Measurements from ENCODE around the gene CUX1. TPM values are rescaled to one million over a fixed set of nuclear protein-coding genes. Genes with fewer than 3 reads are reported as not detected.
A peak's percentile ranks its signal among the peaks of the same experiment; 100 is the strongest.

Gene CUX1
- total RNA-seq, 3 donors from 2014 or later = 35.1 to 54.4 (median 41.1) TPM

DNA sequence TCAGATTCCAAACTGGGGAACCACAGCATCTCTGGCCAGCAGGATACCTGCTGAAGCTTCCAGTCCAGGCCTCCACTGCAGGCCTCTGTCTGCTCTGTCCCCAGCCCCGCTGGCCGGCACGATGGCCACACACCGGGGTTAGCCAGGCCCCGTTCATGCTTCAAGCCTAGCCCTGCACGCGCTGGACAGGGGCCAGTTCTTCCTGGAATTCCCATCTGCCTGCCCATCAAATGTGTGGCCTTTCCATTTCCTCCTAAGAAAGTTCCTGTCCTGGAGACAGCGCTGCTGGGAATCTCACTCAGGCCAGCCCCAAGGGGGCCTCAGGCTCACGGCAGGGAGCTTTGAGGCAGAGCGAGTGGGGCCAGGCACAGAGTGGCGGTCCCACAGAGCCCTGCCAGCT, 487.2 kb downstream of the CUX1 start:
- Histone ChIP-seq H3K36me3 (no peaks in the 10 kb centered on the region), H3K4me1 (peaks cover 0 to 3% of the 10 kb centered on the region in 2 donors), H3K4me3 (no peak overlapping the region), H3K27ac (peak overlapping the region in 1 of 2 donors; percentile 12), H3K27me3 (no peaks in the 10 kb centered on the region), H3K9me3 (no peaks in the 10 kb centered on the region)
- intact Hi-C loops (cut with DNase I; ENCODE audit: low total_unique reads) = no loop called here
- no peak for TF ChIP-seq POLR2A (IDR thresholded peaks at IDR 0.05)
- no peak for TF ChIP-seq POLR2AphosphoS5 (IDR thresholded peaks at IDR 0.05)
- TF ChIP-seq, protein P1, sequence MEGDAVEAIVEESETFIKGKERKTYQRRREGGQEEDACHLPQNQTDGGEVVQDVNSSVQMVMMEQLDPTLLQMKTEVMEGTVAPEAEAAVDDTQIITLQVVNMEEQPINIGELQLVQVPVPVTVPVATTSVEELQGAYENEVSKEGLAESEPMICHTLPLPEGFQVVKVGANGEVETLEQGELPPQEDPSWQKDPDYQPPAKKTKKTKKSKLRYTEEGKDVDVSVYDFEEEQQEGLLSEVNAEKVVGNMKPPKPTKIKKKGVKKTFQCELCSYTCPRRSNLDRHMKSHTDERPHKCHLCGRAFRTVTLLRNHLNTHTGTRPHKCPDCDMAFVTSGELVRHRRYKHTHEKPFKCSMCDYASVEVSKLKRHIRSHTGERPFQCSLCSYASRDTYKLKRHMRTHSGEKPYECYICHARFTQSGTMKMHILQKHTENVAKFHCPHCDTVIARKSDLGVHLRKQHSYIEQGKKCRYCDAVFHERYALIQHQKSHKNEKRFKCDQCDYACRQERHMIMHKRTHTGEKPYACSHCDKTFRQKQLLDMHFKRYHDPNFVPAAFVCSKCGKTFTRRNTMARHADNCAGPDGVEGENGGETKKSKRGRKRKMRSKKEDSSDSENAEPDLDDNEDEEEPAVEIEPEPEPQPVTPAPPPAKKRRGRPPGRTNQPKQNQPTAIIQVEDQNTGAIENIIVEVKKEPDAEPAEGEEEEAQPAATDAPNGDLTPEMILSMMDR (IDR thresholded peaks at IDR 0.05) = no peak
- DNase-seq (ENCODE audit: low spot score in 2 of 2) = no peak

DNA sequence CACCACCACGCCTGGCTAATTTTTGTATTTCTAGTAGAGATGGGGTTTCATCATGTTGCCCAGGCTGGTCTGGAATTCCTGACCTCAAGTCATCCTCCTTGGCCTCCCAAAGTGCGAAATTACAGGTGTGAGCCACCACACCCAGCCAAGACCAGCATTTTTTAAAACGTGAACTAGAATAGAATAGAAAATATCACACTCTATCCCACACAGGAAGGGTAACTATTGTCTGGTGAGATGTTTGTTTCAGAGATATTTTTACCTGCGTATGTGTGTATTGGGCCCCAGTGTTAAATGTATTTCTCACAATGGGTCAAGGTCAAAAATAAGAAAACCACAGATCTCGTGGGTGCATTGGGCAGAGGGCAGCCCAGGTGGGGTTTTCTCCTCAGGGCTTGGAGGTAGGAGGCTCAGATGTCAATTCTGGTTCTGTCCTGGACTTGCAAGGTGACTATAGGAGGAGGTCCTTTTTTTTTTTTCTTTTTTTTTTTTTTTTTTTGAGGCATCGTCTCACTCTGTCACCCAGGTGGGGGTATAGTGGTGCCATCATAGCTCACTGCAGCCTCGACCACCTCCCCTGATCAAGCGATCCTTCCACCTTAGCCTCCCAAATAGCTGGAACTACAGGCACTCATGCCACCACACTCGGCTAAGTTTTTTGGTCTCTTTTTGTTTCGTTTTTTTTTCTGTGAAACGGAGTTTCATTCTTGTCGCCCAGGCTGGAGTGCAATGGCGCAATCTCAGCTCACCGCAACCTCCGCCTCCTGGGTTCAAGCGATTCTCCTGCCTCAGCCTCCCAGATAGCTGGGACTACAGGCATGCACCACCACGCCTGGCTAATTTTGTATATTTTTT, 488.2 kb downstream of the CUX1 start:
- Histone ChIP-seq H3K36me3 (no peaks in the 10 kb centered on the region), H3K27me3 (no peaks in the 10 kb centered on the region), H3K9me3 (no peaks in the 10 kb centered on the region), H3K27ac (no peak overlapping the region), H3K4me3 (no peak overlapping the region), H3K4me1 (peaks cover 0 to 3% of the 10 kb centered on the region in 2 donors)
- no peak for TF ChIP-seq POLR2A (IDR thresholded peaks at IDR 0.05)
- TF ChIP-seq, protein P1 (IDR thresholded peaks at IDR 0.05) = no peak
- no peak for TF ChIP-seq POLR2AphosphoS5 (IDR thresholded peaks at IDR 0.05)
- no peak for DNase-seq (ENCODE audit: low spot score in 2 of 2)
- intact Hi-C loops (cut with DNase I; ENCODE audit: low total_unique reads) = no loop called here

DNA sequence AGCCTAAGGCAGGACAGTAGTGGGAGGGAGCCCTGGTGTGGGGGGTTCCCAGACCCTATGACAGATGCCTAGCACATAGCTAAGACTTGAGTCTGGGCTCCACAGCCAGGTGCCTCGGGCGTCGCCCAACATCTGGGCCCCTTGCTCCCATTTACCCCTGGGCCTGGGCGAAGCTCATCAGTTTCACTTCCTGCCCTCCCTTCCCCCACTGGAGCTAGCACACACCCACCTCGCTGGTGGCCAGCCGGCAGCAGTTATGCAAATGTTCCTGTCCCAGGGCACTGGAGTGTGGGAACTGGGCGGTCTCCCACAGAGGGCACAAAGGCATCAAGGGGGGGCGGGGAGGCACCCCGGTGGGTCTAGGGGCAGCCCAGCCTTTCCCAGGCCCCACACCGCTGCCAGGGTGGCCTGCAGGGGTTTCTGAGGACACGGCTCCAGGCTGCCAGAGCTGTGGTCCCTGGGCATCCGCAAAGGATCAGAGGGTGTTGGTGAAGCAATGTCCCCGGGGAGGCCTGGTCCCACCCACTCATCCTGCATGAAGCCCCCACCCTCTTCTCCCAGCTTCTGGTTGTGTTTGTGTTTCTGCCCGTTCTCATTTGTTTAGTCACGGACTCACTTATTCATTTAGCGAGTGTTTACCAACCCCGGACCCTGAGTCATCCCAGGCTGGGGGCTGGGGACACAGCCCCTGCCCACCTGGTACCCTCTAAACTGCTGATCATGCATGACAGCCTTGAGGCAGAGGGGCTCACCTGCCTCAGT, 489.7 kb downstream of the CUX1 start:
- peaks cover 0 to 3% of the 10 kb centered on the region in 2 donors for H3K4me1 ChIP-seq
- TF ChIP-seq POLR2A (IDR thresholded peaks at IDR 0.05) = no peak
- TF ChIP-seq, protein P1 (IDR thresholded peaks at IDR 0.05) = no peak
- no peak for TF ChIP-seq POLR2AphosphoS5 (IDR thresholded peaks at IDR 0.05)
- intact Hi-C loops (cut with DNase I; ENCODE audit: low total_unique reads) = no loop called here
- no peaks in the 10 kb centered on the region for H3K27me3 ChIP-seq
- H3K27ac ChIP-seq = no peak overlapping the region
- peak overlapping the region in 1 of 3 donors; percentile 51 for H3K4me3 ChIP-seq
- DNase-seq (ENCODE audit: low spot score in 2 of 2) = peak in 1 of 2 donors; percentile 43
- H3K36me3 ChIP-seq = no peaks in the 10 kb centered on the region
- H3K9me3 ChIP-seq = no peaks in the 10 kb centered on the region

DNA sequence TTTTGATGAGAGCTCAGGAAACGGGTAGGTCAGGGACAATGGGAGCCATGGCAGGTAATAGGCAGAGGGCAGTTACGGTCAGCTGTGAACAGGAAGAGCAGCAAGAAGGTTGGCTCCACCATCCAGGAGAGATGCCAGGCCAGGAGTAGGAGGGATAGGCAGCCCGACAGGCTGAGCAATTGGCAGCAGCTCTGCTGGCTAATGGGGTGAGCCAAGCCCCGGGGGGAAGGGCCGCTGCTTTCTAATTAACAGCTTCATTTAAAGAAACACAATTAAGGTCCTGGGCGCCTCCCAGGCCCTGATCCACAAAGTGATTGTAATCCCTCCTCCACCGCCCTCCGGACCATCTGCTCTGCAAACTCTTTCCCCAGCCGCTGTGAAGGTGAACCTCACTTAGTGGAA, 493.0 kb downstream of the CUX1 start:
- Histone ChIP-seq H3K27me3 (no peaks in the 10 kb centered on the region), H3K27ac (no peak overlapping the region), H3K4me1 (peaks cover 0 to 3% of the 10 kb centered on the region in 2 donors), H3K9me3 (no peaks in the 10 kb centered on the region), H3K4me3 (no peak overlapping the region), H3K36me3 (no peaks in the 10 kb centered on the region)
- TF ChIP-seq POLR2A (IDR thresholded peaks at IDR 0.05) = no peak
- no peak for TF ChIP-seq POLR2AphosphoS5 (IDR thresholded peaks at IDR 0.05)
- intact Hi-C loops (cut with DNase I; ENCODE audit: low total_unique reads) = no loop called here
- no peak for DNase-seq (ENCODE audit: low spot score in 2 of 2)

DNA sequence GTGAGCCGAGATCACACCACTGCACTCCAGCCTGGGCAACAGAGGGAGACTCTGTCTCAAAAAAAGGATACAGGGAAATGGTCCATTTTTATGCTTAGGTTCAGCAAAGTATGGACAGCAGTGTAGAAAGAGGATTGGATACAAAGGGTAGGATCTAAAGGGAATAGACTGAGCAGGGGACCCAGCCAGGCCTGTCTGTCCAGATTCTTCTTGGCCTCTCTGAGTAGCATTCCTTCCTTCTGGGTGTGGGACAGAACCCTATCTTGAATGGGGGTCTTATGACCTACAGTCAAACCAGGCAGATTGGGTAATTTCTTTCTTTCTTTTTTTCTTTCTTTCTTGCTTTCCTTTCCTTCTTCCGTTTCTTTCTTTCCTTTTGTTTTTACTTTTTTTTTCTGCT, 494.9 kb downstream of the CUX1 start:
- H3K4me1 ChIP-seq = no peaks in the 10 kb centered on the region
- H3K9me3 ChIP-seq = no peaks in the 10 kb centered on the region
- no peak for TF ChIP-seq POLR2A (IDR thresholded peaks at IDR 0.05)
- TF ChIP-seq, protein P1 (IDR thresholded peaks at IDR 0.05) = no peak
- TF ChIP-seq POLR2AphosphoS5 (IDR thresholded peaks at IDR 0.05) = no peak
- no peaks in the 10 kb centered on the region for H3K27me3 ChIP-seq
- H3K27ac ChIP-seq = no peak overlapping the region
- H3K36me3 ChIP-seq = no peaks in the 10 kb centered on the region
- DNase-seq (ENCODE audit: low spot score in 2 of 2) = no peak
- H3K4me3 ChIP-seq = no peak overlapping the region
- intact Hi-C loops (cut with DNase I; ENCODE audit: low total_unique reads) = no loop called here

Measured in breast epithelium (tissue), 4 donors.